Stimulated activated CD4-positive, alpha-beta T cell treated with anti-CD3 and anti-CD28 coated beads, Interleukin-1b, Interleukin-23, amount 100 ng/mL, for 4 hours (primary cell): ENCODE results near the gene ARL6IP4.

Experiments used
- DNase-seq, 2 donors: peaks; one replicate each; pipeline ENCODE4 v3.0.0-alpha.2; 2020; ENCODE audit warnings: low read depth in 2 of 2

The ARL6IP4 gene

GRCh38 chr12:122978507-122978955 lies 1.9 kb upstream of the ARL6IP4 start:
- DNase-seq, result no peak

- DNase-seq, result no peak
Observed at GRCh38 chr12:122979001-122979907, 1.2 kb upstream of the ARL6IP4 start.

DNA sequence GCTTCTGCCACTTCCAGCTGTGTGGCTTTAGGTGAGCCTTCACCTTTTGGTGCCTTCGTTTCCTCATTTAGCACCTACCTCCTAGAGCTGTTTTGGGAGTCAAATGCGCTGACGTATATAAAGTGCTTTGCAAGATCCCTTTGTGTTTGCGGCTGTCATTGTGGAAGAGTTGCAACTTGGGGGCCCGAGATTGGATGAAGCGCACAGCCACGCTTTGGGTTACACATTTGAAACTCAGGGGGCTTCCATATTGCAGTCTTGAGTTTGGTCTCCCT lies 636 bp upstream of the ARL6IP4 start:
- no peak for DNase-seq

GRCh38 chr12:122981036-122981471 lies 573 bp downstream of the ARL6IP4 start:
- no peak for DNase-seq

- DNase-seq, result no peak
Observed at GRCh38 chr12:122981587-122982476, 1.4 kb downstream of the ARL6IP4 start.

GRCh38 chr12:122982477-122982815 lies 2.0 kb downstream of the ARL6IP4 start:
- DNase-seq, result no peak

- no peak for DNase-seq
Observed at GRCh38 chr12:122982963-122983788, 2.7 kb downstream of the ARL6IP4 start.

- no peak for DNase-seq
Observed at GRCh38 chr12:122983789-122984515, 3.5 kb downstream of the ARL6IP4 start.

GRCh38 chr12:122984612-122985337 lies 4.3 kb downstream of the ARL6IP4 start:
- no peak for DNase-seq

GRCh38 chr12:122985338-122986257 lies 5.1 kb downstream of the ARL6IP4 start:
- DNase-seq, result no peak

GRCh38 chr12:122986258-122986871 lies 5.9 kb downstream of the ARL6IP4 start:
- no peak for DNase-seq

GRCh38 chr12:122987086-122987951 lies 6.8 kb downstream of the ARL6IP4 start:
- DNase-seq, result no peak

DNA sequence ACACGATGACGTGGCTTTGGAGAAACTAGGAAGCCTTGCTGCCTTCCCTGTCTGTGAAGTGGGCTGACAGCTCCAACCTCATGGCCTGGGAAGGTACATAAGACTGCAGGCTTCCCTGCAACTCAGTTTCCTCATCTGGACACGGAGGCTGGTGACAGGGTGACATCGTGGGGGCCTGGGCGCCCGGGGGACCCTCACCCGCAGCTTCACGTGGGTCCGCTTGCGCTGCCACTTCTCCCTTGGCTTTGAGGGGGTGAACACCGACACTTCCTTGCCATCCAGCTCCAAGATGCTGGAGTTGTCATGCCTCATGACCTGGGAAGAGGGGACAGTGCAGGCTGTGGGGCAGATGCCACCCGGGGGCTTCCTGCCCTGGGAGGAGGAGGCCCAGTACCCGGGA lies 7.6 kb downstream of the ARL6IP4 start:
- no peak for DNase-seq

GRCh38 chr12:122988612-122989212 lies 8.2 kb downstream of the ARL6IP4 start:
- no peak for DNase-seq

DNA sequence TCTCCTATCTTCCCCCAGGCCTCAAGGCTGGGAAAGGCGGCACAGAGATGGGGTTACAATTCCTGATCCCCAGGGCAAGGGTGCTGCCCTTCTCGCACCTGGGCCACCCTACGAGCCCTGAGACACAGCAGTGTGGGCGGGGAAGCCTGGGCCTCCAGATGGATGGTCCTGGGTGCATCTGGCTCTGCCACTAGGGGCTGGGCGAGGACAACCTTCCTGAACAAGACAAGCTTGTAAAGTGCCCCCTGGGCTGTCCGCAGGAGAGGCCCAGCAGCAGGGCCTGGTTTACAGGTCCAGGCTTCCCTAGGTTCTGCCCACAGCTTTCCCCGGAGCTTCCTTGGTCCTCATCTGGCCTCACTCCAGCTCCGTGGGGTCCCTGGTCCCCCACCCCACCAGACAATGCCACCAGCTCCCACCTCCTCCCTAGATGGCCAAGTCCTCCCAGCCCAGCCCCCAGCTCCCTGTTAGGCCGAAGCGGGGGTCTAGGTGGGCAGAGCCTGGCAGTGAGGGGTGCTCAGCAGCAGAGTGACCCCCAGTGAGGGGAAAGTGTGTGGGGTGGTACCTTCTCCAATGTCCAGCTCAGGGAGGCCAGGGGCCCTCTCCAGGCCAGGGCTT lies 8.9 kb downstream of the ARL6IP4 start:
- DNase-seq, result no peak

DNA sequence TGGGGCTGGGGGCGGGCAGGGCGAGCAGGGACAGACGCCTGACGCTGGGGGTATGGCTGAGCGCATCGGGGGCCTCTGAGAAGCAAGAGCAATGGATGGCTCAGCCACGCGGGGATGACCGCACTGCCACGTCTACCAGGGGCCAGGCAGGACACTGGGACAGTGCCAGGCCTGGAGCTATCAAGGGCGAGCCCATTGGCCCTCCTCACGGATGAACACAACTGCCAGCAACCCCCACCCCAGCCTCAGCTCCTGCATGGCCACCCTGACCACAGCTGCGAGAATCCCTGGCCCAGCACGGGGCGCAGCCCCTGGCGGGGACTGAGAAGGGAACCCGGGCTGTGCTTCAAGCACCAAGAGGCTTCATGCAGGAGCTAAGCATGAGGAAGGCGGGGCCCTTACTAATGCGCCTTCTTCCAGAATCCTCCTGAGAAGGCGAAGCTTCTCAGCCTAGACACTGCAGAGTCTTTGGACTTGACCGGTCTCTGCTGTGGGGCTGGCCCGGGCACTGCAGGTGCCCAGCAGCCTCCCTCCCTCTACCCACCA lies 9.5 kb downstream of the ARL6IP4 start:
- DNase-seq, result no peak

DNA sequence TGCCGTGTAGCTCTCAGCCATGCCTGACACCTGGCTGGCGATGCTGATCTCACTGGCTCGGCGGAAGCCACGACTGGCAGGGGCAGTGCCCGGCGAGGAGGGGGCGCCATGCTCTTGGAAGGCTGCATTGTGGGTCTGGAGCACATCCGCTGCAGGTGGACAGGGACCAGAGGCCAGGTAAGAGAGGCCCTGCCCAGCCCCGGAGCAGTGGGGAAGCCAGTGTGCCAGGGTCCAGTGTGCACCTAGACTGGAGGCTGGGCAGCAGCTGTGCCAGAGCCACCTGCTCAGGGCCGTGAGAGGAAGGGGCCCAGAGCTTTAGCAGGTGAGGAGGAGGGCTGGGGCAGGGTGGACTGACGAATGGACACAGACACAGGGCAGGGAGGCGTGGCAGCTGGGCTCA lies 10.1 kb downstream of the ARL6IP4 start:
- no peak for DNase-seq
